GM21447 (cell line): ENCODE results near the gene TJP1.
"Not testable (repeated sequence)": the region's sequence is repeated elsewhere in the genome, so short reads cannot be mapped to it uniquely, and the experiment has no call there.

Experiments used
- ATAC-seq: cut with Tn5 transposase; IDR thresholded peaks from one replicate; pipeline ENCODE4 v1.9.1; 2021; ENCODE audit not compliant: unreplicated experiment

TJP1 gene

GRCh38 chr15:29756358-29757267 is 65.7 kb downstream of the TJP1 start:
- ATAC-seq = no peak

- not testable (repeated sequence) for ATAC-seq
Measured at GRCh38 chr15:29754009-29754408, 68.3 kb downstream of the TJP1 start.

GRCh38 chr15:29753506-29753905 is 68.8 kb downstream of the TJP1 start:
- no peak for ATAC-seq

GRCh38 chr15:29750754-29751153 is 71.5 kb downstream of the TJP1 start:
- ATAC-seq = no peak

DNA sequence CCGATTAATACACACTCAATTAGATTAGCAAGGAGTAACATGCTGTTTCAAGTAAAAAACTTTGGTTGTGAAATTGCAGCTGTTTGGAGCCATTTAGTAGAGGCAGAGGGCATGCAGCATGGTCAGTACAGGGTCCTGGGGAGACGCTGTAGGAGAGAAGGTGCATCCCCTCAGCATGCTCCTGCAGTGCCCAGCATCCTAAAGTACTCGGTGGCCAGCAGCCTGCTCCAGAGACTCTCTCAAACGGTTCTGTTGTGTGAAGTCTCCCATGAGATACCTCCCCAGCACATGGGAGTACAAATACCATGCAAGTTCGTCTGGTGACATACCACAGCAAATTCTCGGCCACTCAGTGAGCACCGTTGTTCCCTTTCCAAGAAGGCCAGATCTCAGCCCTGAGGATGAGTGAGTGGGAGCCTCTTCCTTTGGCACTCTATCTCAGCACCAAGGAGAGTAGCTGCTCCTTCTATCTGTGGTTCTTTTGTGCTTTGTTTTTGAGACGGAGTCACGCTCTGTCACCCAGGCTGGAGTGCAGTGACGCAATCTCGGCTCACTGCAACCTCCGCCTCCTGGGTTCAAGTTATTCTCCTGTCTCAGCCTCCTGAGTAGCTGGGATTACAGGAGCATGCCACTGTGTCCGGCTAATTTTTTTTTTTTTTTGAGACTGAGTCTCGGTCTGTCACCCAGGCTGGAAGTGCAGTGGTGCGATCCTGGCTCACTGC is 72.7 kb downstream of the TJP1 start:
- ATAC-seq = no peak

GRCh38 chr15:29747837-29748417 is 74.3 kb downstream of the TJP1 start:
- ATAC-seq = no peak

GRCh38 chr15:29743475-29743874 is 78.8 kb downstream of the TJP1 start:
- no peak for ATAC-seq

- ATAC-seq = no peak
Measured at GRCh38 chr15:29740692-29741311, 81.5 kb downstream of the TJP1 start.

GRCh38 chr15:29736744-29737020 is 85.6 kb downstream of the TJP1 start:
- no peak for ATAC-seq

DNA sequence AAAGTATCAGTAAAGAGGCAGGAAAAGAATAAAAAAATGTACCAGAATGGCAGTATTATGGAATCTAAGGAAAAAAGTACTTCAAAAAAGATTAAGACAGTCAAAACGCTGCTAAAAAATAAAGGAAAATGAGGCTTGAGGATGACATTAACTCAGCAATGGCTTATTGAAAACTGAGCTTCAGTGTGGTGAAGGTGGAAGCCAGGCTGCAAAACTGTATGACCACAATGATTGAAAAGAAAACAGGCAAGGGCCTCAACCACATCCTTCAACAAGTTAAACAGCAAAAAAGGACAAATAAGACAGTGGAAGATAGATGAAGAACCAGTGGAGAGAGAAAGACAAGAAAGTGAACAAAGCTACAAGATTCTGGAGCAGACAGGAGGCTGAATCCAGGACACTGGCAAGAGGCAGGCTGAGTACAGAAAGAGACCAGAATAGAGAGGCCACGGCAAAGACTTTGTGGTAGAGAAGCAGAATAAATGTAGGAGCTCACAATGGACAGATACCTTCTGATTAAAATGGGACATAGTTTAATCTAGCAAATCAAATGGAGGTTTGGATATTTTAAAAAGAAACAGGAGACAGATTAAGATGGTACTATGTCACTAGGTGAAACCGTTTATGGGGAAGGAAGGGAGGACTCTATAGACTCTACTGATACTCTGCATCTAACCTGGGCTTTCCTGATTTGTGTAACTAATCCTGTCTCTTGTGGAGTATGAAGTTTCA is 86.1 kb downstream of the TJP1 start:
- ATAC-seq = peak; percentile 68

- ATAC-seq = no peak
Measured at GRCh38 chr15:29734917-29735572, 87.2 kb downstream of the TJP1 start.

DNA sequence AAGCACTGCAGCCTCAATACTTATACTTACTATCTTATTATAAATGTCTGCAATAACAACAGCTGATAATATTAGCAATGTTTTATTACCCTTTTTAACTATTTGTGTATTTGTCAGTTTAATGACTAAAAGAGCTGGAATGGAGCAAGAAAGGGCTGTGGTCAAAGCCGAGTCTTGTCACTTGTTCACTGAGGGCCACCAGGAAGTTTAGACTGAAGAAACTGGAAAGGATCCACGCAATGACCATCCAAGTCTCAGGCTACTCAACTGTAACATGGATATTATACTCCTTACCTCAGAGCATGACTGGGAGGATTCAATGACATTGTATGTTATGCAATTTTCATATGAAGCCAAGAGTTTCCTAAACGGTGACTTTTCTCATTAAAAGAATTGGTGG is 90.4 kb downstream of the TJP1 start:
- no peak for ATAC-seq

DNA sequence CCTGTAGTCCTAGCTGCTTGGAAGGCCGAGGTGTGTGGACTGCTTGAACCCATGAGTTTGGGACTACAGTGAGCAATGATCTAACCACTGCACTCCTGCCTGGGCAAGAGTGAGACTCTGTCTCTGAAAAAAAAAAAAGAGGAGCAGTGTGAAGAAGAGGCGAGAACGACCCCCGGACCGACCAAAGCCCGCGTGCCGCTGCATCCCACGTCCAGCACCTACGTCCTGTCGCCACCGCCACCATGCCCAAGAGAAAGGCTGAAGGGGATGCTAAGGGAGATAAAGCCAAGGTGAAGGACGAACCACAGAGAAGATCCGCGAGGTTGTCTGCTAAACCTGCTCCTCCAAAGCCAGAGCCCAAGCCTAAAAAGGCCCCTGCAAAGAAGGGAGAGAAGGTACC is 91.8 kb downstream of the TJP1 start:
- not testable (repeated sequence) for ATAC-seq

GRCh38 chr15:29728418-29728817 is 93.8 kb downstream of the TJP1 start:
- no peak for ATAC-seq

DNA sequence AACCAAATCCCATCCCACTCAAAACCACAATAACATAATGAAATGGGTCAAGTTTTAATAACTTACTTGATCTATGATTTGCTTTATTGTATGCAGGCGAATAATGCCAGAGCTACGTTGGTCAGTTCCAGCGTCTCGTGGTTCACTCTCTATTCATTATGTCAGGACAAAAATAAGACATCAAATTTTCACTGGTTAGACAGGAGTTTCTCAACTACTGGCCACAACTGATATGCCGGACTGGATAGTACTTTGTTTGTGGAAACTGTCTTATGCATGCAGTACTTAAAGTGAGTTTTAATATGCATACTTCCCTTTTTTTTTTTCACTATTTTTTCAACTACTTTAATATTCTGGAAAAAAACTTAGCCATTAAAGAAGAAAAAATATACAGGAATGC is 94.4 kb downstream of the TJP1 start:
- ATAC-seq = no peak

DNA sequence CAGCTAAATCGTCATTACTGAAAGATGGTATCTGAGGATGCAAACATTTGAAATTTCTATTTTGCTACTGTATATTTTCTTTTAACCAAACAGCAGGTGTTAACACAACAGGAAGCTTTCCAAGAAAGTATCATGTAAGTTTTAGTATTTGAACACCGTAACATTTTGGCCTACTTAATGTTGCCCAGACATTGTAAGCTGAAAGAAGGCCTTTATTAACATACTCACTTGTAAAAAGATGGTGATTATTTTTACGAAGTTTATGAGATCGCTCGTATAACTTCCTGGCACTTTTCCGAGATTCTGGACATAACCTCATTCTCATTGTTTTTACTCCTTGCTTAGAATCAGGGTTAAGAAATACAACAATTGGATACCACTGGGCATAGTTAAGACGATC is 95.7 kb downstream of the TJP1 start:
- no peak for ATAC-seq

DNA sequence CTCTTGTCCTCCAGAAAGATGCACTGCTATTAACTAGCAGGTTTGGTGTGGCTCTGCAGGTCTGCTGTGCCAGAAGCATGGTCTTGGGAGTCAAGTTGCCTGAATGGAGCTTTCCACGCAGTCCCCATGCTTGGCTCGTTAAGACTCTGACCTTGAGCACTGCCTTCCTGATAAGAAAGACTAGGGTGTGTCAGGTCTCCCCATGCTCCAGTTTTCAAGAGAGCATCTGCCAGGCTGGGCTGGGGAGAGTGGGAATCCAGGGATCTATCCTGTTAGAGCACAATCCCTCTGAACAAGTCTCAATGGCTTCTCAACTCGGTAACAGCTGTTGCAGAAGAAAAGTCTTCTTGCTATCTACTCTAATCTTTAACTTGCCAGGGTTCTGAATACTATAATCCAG is 98.2 kb downstream of the TJP1 start:
- no peak for ATAC-seq

GRCh38 chr15:29713784-29714183 is 108.5 kb downstream of the TJP1 start:
- ATAC-seq = no peak

GRCh38 chr15:29712149-29712885 is 110.0 kb downstream of the TJP1 start:
- ATAC-seq = no peak

- ATAC-seq = no peak
Measured at GRCh38 chr15:29711531-29711930, 110.7 kb downstream of the TJP1 start.
